Subcutaneous abdominal adipose tissue (tissue), 5 donors: Measurements from ENCODE around the gene HOXC9.
"Not testable (repeated sequence)": the region's sequence is repeated elsewhere in the genome, so short reads cannot be mapped to it uniquely, and the experiment has no call there.

ENCODE experiments used
- H3K27ac ChIP-seq: one replicate; pipeline ENCODE4 v1.7.0; 2013; ENCODE audit warnings: low read depth, mild to moderate bottlenecking, inconsistent platforms, low read length, moderate library complexity
- H3K27me3 ChIP-seq, 5 donors: one replicate each; pipeline ENCODE4 v1.7.0; 2013; ENCODE audit warnings: low read length in 5 of 5, inconsistent platforms in 1 of 5; ENCODE audit not compliant: control insufficient read depth in 5 of 5, insufficient read depth in 4 of 5
- H3K36me3 ChIP-seq, 5 donors: one replicate each; pipeline ENCODE4 v1.7.0; 2013; ENCODE audit warnings: low read length in 5 of 5; ENCODE audit not compliant: control insufficient read depth in 5 of 5, insufficient read depth in 5 of 5
- H3K4me1 ChIP-seq, 5 donors: one replicate each; pipeline ENCODE4 v1.7.0; 2013; ENCODE audit warnings: low read length in 5 of 5, mild to moderate bottlenecking in 3 of 5, moderate library complexity in 1 of 5; ENCODE audit not compliant: control insufficient read depth in 5 of 5, insufficient read depth in 5 of 5
- H3K4me3 ChIP-seq, 5 donors: one replicate each; pipeline ENCODE4 v1.7.0; 2013; ENCODE audit warnings: low read length in 5 of 5, low read depth in 1 of 5
- H3K9ac ChIP-seq, 5 donors: one replicate each; pipeline ENCODE4 v1.7.0; 2013; ENCODE audit warnings: low read length in 5 of 5, mild to moderate bottlenecking in 4 of 5, moderate library complexity in 3 of 5
- H3K9me3 ChIP-seq, 5 donors: one replicate each; pipeline ENCODE4 v1.7.0; 2013; ENCODE audit warnings: low read length in 5 of 5; ENCODE audit not compliant: control insufficient read depth in 5 of 5
- donor health status: healthy.
- donor health status: healthy.
- donor health status: healthy.
- donor health status: healthy.
- donor health status: healthy.

HOXC9 gene

GRCh38 chr12:54038871-54039414, 39.0 kb downstream of the HOXC9 start:
- H3K4me3 ChIP-seq, result peak overlapping the region; percentile 41 to 65 (median 54)
- H3K27ac ChIP-seq, result peak overlapping the region; percentile 48
- peaks cover 5 to 53% (median 47%) of the 10 kb centered on the region in 5 donors for H3K4me1 ChIP-seq
- no peaks in the 10 kb centered on the region for H3K36me3 ChIP-seq
- no peaks in the 10 kb centered on the region for H3K9me3 ChIP-seq
- H3K27me3 ChIP-seq, result peaks cover 0 to 39% (median 23%) of the 10 kb centered on the region in 5 donors
- H3K9ac ChIP-seq, result peak overlapping the region in 2 of 5 donors; percentile 18 to 57

- Histone ChIP-seq H3K9me3 (no peaks in the 10 kb centered on the region), H3K9ac (peak overlapping the region; percentile 9 to 62 (median 24)), H3K4me1 (peaks cover 5 to 48% (median 43%) of the 10 kb centered on the region in 5 donors), H3K36me3 (no peaks in the 10 kb centered on the region), H3K27ac (peak overlapping the region; percentile 48), H3K4me3 (peak overlapping the region; percentile 41 to 65 (median 54)), H3K27me3 (peaks cover 0 to 39% (median 19%) of the 10 kb centered on the region in 5 donors)
Measured at GRCh38 chr12:54039417-54040147, 39.6 kb downstream of the HOXC9 start.

DNA sequence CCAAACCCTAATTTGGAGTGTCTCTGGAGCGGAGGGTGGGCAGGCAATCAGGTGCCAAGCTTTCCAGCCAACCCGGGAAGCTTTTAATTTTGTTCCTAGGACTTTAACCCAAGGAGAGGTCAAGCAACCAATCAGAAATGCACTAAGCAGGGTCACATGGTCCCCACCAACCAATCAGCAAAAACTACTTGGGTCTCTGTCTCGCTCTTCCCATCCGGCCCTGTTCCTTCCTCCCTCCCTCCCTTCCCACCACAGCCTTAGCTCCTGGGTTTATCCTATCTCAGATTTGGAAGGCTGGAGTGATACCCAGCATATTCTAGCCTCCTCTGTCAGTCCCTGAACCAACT, 40.2 kb downstream of the HOXC9 start:
- Histone ChIP-seq H3K9me3 (no peaks in the 10 kb centered on the region), H3K27ac (peak overlapping the region; percentile 21), H3K36me3 (no peaks in the 10 kb centered on the region), H3K27me3 (peaks cover 0 to 38% (median 15%) of the 10 kb centered on the region in 5 donors), H3K4me3 (peak overlapping the region; percentile 41 to 65 (median 54)), H3K4me1 (peaks cover 5 to 43% (median 37%) of the 10 kb centered on the region in 5 donors), H3K9ac (peak overlapping the region in 3 of 5 donors; percentile 24 to 62 (median 57))

DNA sequence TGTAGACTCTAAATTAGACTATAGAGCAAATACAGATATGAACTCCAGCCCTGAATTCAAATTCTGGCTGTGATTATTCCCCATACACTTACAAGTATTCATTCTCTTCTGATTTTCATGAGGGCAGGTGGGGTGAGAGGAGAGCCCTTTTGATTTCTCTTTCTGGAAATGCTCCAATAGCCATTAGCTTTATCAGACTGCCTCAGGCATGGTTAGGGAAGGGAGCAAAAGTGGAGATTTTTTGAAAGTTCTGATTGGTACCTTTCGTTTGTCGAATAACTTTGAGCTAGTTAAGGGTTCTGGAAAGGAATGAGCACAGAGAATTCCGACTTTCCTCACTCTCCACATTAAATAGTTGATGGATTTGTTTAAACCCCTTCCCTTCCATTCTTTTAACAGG, 40.7 kb downstream of the HOXC9 start:
- H3K4me1 ChIP-seq, result peaks cover 5 to 42% (median 37%) of the 10 kb centered on the region in 5 donors

GRCh38 chr12:54041097-54041690, 41.2 kb downstream of the HOXC9 start:
- Histone ChIP-seq H3K4me1 (peaks cover 5 to 42% (median 37%) of the 10 kb centered on the region in 5 donors), H3K4me3 (no peak overlapping the region), H3K9ac (no peak overlapping the region), H3K36me3 (no peaks in the 10 kb centered on the region), H3K9me3 (no peaks in the 10 kb centered on the region), H3K27me3 (peaks cover 0 to 36% (median 16%) of the 10 kb centered on the region in 5 donors), H3K27ac (no peak overlapping the region)

More for the DNA sequence above, 40.7 kb downstream of the HOXC9 start:
- Histone ChIP-seq H3K9ac (no peak overlapping the region), H3K4me3 (peak overlapping the region in 1 of 5 donors; percentile 39), H3K27me3 (peaks cover 0 to 36% (median 15%) of the 10 kb centered on the region in 5 donors), H3K9me3 (no peaks in the 10 kb centered on the region), H3K27ac (no peak overlapping the region), H3K36me3 (no peaks in the 10 kb centered on the region)

- not testable (repeated sequence) for H3K9me3 ChIP-seq, H3K27ac ChIP-seq, H3K4me3 ChIP-seq, H3K36me3 ChIP-seq, H3K9ac ChIP-seq
- Histone ChIP-seq H3K27me3 (peaks cover 0 to 36% (median 21%) of the 10 kb centered on the region in 5 donors), H3K4me1 (peaks cover 3 to 38% (median 33%) of the 10 kb centered on the region in 5 donors)
Measured at GRCh38 chr12:54042033-54042432, 42.1 kb downstream of the HOXC9 start.

- H3K9ac ChIP-seq, result no peak overlapping the region
- H3K4me1 ChIP-seq, result peaks cover 2 to 30% (median 25%) of the 10 kb centered on the region in 5 donors
- H3K27me3 ChIP-seq, result peaks cover 0 to 41% (median 23%) of the 10 kb centered on the region in 5 donors
- no peaks in the 10 kb centered on the region for H3K36me3 ChIP-seq
- H3K9me3 ChIP-seq, result no peaks in the 10 kb centered on the region
- no peak overlapping the region for H3K27ac ChIP-seq
- no peak overlapping the region for H3K4me3 ChIP-seq
Measured at GRCh38 chr12:54042970-54043853, 43.3 kb downstream of the HOXC9 start.

DNA sequence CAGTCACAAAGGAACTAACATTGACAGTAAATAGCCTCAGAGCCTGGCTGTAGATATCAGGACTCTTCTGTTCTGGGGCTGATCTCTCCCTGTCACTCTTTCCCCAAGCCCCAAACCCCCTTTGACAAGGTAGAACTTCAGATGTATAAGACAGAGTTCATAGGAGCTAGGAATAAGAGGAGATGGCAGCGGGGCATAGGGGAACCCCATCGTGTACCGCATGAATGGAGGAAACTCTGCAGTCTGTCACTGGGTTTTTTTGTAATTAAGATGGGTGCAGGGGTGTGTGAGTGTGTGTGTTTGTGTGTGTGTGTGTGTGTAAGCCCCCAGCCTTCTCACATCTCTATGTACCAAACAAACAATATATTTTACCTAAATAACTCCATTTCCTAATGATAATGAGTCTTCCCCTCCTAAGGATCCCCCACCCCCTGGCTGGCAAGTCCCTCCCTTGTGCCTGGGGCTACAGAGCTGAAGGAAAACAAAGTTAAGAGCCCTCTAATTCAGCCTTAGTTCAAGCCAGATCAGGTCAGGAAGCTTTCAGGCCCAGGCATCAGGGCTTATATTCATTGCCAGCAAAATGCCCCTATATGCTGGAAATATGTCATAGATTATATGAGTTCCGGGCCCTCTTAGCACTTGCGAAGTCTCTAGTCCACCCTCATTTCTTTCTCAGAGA, 44.6 kb downstream of the HOXC9 start:
- Histone ChIP-seq H3K4me3 (no peak overlapping the region), H3K27ac (no peak overlapping the region), H3K9me3 (no peaks in the 10 kb centered on the region), H3K36me3 (no peaks in the 10 kb centered on the region), H3K9ac (no peak overlapping the region), H3K27me3 (peaks cover 0 to 33% (median 17%) of the 10 kb centered on the region in 5 donors), H3K4me1 (peaks cover 2 to 17% (median 12%) of the 10 kb centered on the region in 5 donors)

DNA sequence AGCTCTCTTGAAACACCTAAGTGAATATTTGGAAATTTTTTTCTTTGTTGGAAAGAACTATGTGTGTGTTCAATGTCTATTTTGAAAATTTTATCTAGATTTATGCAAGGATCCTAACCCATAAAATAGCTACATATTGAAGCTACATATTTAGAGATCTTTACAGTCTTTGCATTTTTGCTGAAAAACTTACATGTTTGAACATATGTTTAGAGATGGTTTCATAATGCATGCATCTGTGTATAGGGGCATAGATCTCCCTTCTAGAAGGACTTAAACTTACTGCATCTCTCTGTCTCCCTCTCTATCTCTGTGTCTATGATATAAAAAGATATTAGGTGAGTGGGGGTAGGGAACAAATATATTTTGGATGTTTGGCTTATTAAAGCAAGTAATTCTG, 45.4 kb downstream of the HOXC9 start:
- H3K4me3 ChIP-seq, result no peak overlapping the region
- no peak overlapping the region for H3K9ac ChIP-seq
- no peaks in the 10 kb centered on the region for H3K9me3 ChIP-seq
- H3K27me3 ChIP-seq, result peaks cover 0 to 33% (median 15%) of the 10 kb centered on the region in 5 donors
- H3K4me1 ChIP-seq, result peaks cover 0 to 15% (median 10%) of the 10 kb centered on the region in 5 donors
- no peak overlapping the region for H3K27ac ChIP-seq
- no peaks in the 10 kb centered on the region for H3K36me3 ChIP-seq
